Hematopoietic multipotent progenitor cell treated with erythropoietin and hydrocortisone succinate and interleukin-3 and kit ligand, for 15 days (in vitro differentiated cells): ENCODE measurements around the gene ZNF865.

Experiments used
- DNase-seq: peaks from one replicate; pipeline ENCODE4 v3.0.0-alpha.2; 2015; ENCODE audit warnings: low spot score

Gene ZNF865

GRCh38 chr19:55623561-55623960 lies 18.1 kb downstream of the ZNF865 start:
- DNase-seq: no peak

- peak; percentile 97 for DNase-seq
Measured at GRCh38 chr19:55624109-55625003, 18.9 kb downstream of the ZNF865 start, which contains the start of gene ZNF784. Gene ZNF784, minus strand, starts transcription at chr19:55624566. Its CDS starts 5 bp downstream, at chr19:55624561.

- DNase-seq: no peak
Measured at GRCh38 chr19:55625004-55625326, 19.5 kb downstream of the ZNF865 start.

GRCh38 chr19:55626350-55626749 lies 20.9 kb downstream of the ZNF865 start:
- no peak for DNase-seq

- peak; percentile 93 for DNase-seq
Measured at GRCh38 chr19:55632463-55632834, 27.0 kb downstream of the ZNF865 start.

GRCh38 chr19:55633861-55634260 lies 28.4 kb downstream of the ZNF865 start:
- no peak for DNase-seq

GRCh38 chr19:55635334-55635717 lies 29.9 kb downstream of the ZNF865 start:
- no peak for DNase-seq

GRCh38 chr19:55635856-55636440 lies 30.5 kb downstream of the ZNF865 start:
- no peak for DNase-seq

GRCh38 chr19:55636723-55637122 lies 31.3 kb downstream of the ZNF865 start:
- DNase-seq: no peak

GRCh38 chr19:55637534-55637933 lies 32.1 kb downstream of the ZNF865 start:
- no peak for DNase-seq

GRCh38 chr19:55638864-55639359 lies 33.5 kb downstream of the ZNF865 start:
- peak; percentile 63 for DNase-seq

- DNase-seq: peak; percentile 71
Measured at GRCh38 chr19:55640043-55640576, 34.7 kb downstream of the ZNF865 start.

- DNase-seq: peak; percentile 36
Measured at GRCh38 chr19:55640577-55641425, 35.4 kb downstream of the ZNF865 start, which contains the start of gene ZNF580. Gene ZNF580, plus strand, starts transcription at chr19:55641002. Its CDS starts 1,507 bp downstream, at chr19:55642509.

GRCh38 chr19:55641426-55642152 lies 36.1 kb downstream of the ZNF865 start:
- DNase-seq: no peak

GRCh38 chr19:55642153-55643002 lies 36.9 kb downstream of the ZNF865 start:
- no peak for DNase-seq

- DNase-seq: peak; percentile 70
Measured at GRCh38 chr19:55643003-55643886, 37.8 kb downstream of the ZNF865 start, which contains the start of gene ZNF581. Gene ZNF581, plus strand, starts transcription at chr19:55643649. Its CDS starts 923 bp downstream, at chr19:55644572.

GRCh38 chr19:55643887-55644176 lies 38.4 kb downstream of the ZNF865 start:
- no peak for DNase-seq

GRCh38 chr19:55644191-55644833 lies 38.9 kb downstream of the ZNF865 start:
- DNase-seq: no peak
